IPS DF 6.9 (cell line): ENCODE results near the gene LRTM1.

Source experiments
- DNase-seq: peaks from one replicate; pipeline ENCODE4 v3.0.0-alpha.2; 2013; ENCODE audit warnings: low read depth, low spot score
- H3K27ac ChIP-seq: one replicate; pipeline ENCODE4 v1.5.1; 2013; ENCODE audit warnings: low read length, control low read depth
- H3K27me3 ChIP-seq: 2 replicates; pipeline ENCODE4 v1.6.1; 2013; ENCODE audit warnings: mild to moderate bottlenecking, low read length; ENCODE audit not compliant: control insufficient read depth, insufficient read depth
- H3K36me3 ChIP-seq: 2 replicates; pipeline ENCODE4 v1.6.1; 2013; ENCODE audit warnings: low read length; ENCODE audit not compliant: control insufficient read depth, insufficient read depth
- H3K4me1 ChIP-seq: 2 replicates; pipeline ENCODE4 v1.6.1; 2013; ENCODE audit warnings: low read length; ENCODE audit not compliant: control insufficient read depth, insufficient read depth
- H3K4me3 ChIP-seq: 2 replicates; pipeline ENCODE4 v1.5.1; 2013; ENCODE audit warnings: mild to moderate bottlenecking, low read length
- H3K9me3 ChIP-seq: 2 replicates; pipeline ENCODE4 v1.6.1; 2013; ENCODE audit warnings: low read length, inconsistent platforms; ENCODE audit not compliant: control insufficient read depth, insufficient read depth
- WGBS: extraction: QIAGEN DNeasy Blood & Tissue Kit; methylation state at CpG from one replicate; pipeline ENCODE4 v1.1.7; 2013; ENCODE audit warnings: mixed read lengths, missing lambda C conversion rate; ENCODE audit not compliant: insufficient read length, insufficient coverage; 5-methylcytosine and 5-hydroxymethylcytosine counted together

Gene LRTM1

GRCh38 chr3:54928046-54928770 is at the start of gene LRTM1:
Gene LRTM1 (minus strand): TSS chr3:54928059. CDS start chr3:54927911, 148 bp downstream.
- Histone ChIP-seq H3K27me3 (no peaks in the 10 kb centered on the region), H3K4me1 (peaks cover 2% of the 10 kb centered on the region), H3K4me3 (no peak within 1 kb of the TSS), H3K27ac (no peak within 1 kb of the TSS), H3K36me3 (no peaks in the 10 kb centered on the region), H3K9me3 (no peaks in the 10 kb centered on the region)
- no peak for DNase-seq
- no CpG with 5 or more reads among the region's 14 CpGs for WGBS

GRCh38 chr3:54977439-54977838 is 49.6 kb upstream of the LRTM1 start:
- Histone ChIP-seq H3K4me3 (no peak overlapping the region), H3K27ac (no peak overlapping the region), H3K9me3 (no peaks in the 10 kb centered on the region), H3K4me1 (no peaks in the 10 kb centered on the region), H3K36me3 (no peaks in the 10 kb centered on the region), H3K27me3 (no peaks in the 10 kb centered on the region)
- WGBS, result no CpG with 5 or more reads among the region's 1 CpG
- DNase-seq, result no peak

GRCh38 chr3:54970895-54971294 is 43.0 kb upstream of the LRTM1 start:
- no peaks in the 10 kb centered on the region for H3K27me3 ChIP-seq
- DNase-seq, result no peak
- H3K9me3 ChIP-seq, result no peaks in the 10 kb centered on the region
- no peaks in the 10 kb centered on the region for H3K4me1 ChIP-seq
- no peak overlapping the region for H3K27ac ChIP-seq
- H3K36me3 ChIP-seq, result no peaks in the 10 kb centered on the region
- no peak overlapping the region for H3K4me3 ChIP-seq
- WGBS, result no CpG with 5 or more reads among the region's 1 CpG

- DNase-seq, result no peak
- Histone ChIP-seq H3K27ac (no peak overlapping the region), H3K27me3 (no peaks in the 10 kb centered on the region), H3K4me1 (no peaks in the 10 kb centered on the region), H3K36me3 (no peaks in the 10 kb centered on the region), H3K4me3 (no peak overlapping the region), H3K9me3 (no peaks in the 10 kb centered on the region)
- no CpG with 5 or more reads among the region's 3 CpGs for WGBS
Measured at GRCh38 chr3:54969652-54970051, 41.8 kb upstream of the LRTM1 start.

- WGBS, result no CpG with 5 or more reads among the region's 5 CpGs
- H3K4me3 ChIP-seq, result no peak overlapping the region
- no peak for DNase-seq
- no peaks in the 10 kb centered on the region for H3K9me3 ChIP-seq
- no peaks in the 10 kb centered on the region for H3K36me3 ChIP-seq
- no peak overlapping the region for H3K27ac ChIP-seq
- no peaks in the 10 kb centered on the region for H3K27me3 ChIP-seq
- no peaks in the 10 kb centered on the region for H3K4me1 ChIP-seq
Measured at GRCh38 chr3:54968546-54969172, 40.8 kb upstream of the LRTM1 start.

- H3K27ac ChIP-seq, result no peak overlapping the region
- no peaks in the 10 kb centered on the region for H3K27me3 ChIP-seq
- no peak overlapping the region for H3K4me3 ChIP-seq
- WGBS, result no CpG with 5 or more reads among the region's 1 CpG
- DNase-seq, result no peak
- no peaks in the 10 kb centered on the region for H3K36me3 ChIP-seq
- no peaks in the 10 kb centered on the region for H3K4me1 ChIP-seq
- no peaks in the 10 kb centered on the region for H3K9me3 ChIP-seq
Measured at GRCh38 chr3:54967731-54968161, 39.9 kb upstream of the LRTM1 start.

GRCh38 chr3:54966979-54967378 is 39.1 kb upstream of the LRTM1 start:
- H3K4me3 ChIP-seq, result no peak overlapping the region
- no peak overlapping the region for H3K27ac ChIP-seq
- no CpG with 5 or more reads among the region's 6 CpGs for WGBS
- no peaks in the 10 kb centered on the region for H3K36me3 ChIP-seq
- H3K9me3 ChIP-seq, result no peaks in the 10 kb centered on the region
- no peaks in the 10 kb centered on the region for H3K4me1 ChIP-seq
- no peaks in the 10 kb centered on the region for H3K27me3 ChIP-seq
- no peak for DNase-seq

GRCh38 chr3:54965746-54966145 is 37.9 kb upstream of the LRTM1 start:
- WGBS, result no CpG with 5 or more reads among the region's 6 CpGs
- Histone ChIP-seq H3K27me3 (no peaks in the 10 kb centered on the region), H3K9me3 (no peaks in the 10 kb centered on the region), H3K4me3 (no peak overlapping the region), H3K27ac (no peak overlapping the region), H3K4me1 (no peaks in the 10 kb centered on the region), H3K36me3 (no peaks in the 10 kb centered on the region)
- no peak for DNase-seq

- no peaks in the 10 kb centered on the region for H3K9me3 ChIP-seq
- no peak overlapping the region for H3K4me3 ChIP-seq
- no peak overlapping the region for H3K27ac ChIP-seq
- DNase-seq, result no peak
- no CpG with 5 or more reads among the region's 3 CpGs for WGBS
- H3K36me3 ChIP-seq, result no peaks in the 10 kb centered on the region
- no peaks in the 10 kb centered on the region for H3K4me1 ChIP-seq
- no peaks in the 10 kb centered on the region for H3K27me3 ChIP-seq
Measured at GRCh38 chr3:54964081-54964480, 36.2 kb upstream of the LRTM1 start.

GRCh38 chr3:54963641-54964040 is 35.8 kb upstream of the LRTM1 start:
- Histone ChIP-seq H3K4me1 (no peaks in the 10 kb centered on the region), H3K4me3 (no peak overlapping the region), H3K36me3 (no peaks in the 10 kb centered on the region), H3K27ac (no peak overlapping the region), H3K9me3 (no peaks in the 10 kb centered on the region), H3K27me3 (no peaks in the 10 kb centered on the region)
- WGBS, result no CpG with 5 or more reads among the region's 4 CpGs
- no peak for DNase-seq

GRCh38 chr3:54962200-54962599 is 34.3 kb upstream of the LRTM1 start:
- DNase-seq, result no peak
- H3K36me3 ChIP-seq, result no peaks in the 10 kb centered on the region
- no peaks in the 10 kb centered on the region for H3K4me1 ChIP-seq
- no peak overlapping the region for H3K27ac ChIP-seq
- H3K9me3 ChIP-seq, result no peaks in the 10 kb centered on the region
- WGBS, result no CpG with 5 or more reads among the region's 2 CpGs
- H3K27me3 ChIP-seq, result no peaks in the 10 kb centered on the region
- H3K4me3 ChIP-seq, result no peak overlapping the region
